IMR-90 (cell line): ENCODE results near the gene FBXL7.

Experiments used
- BHLHE40 ChIP-seq: fragments of 150-350 bp; IDR thresholded peaks from 2 replicates; pipeline ENCODE4 v1.6.1; 2016; ENCODE audit warnings: mild to moderate bottlenecking, low read depth, low read length
- CEBPB ChIP-seq: IDR thresholded peaks from 2 replicates; pipeline ENCODE4 v1.6.1; 2012; ENCODE audit warnings: low read depth, low read length, improper control_type of control experiment
- FOS ChIP-seq: fragments of 150-350 bp; IDR thresholded peaks from 2 replicates; pipeline ENCODE4 v1.6.1; 2016; ENCODE audit warnings: low read depth, low read length
- NFE2L2 ChIP-seq: fragments of 150-350 bp; IDR thresholded peaks from 2 replicates; pipeline ENCODE4 v1.6.1; 2016; ENCODE audit warnings: low read depth, mild to moderate bottlenecking, low read length
- POLR2A ChIP-seq: IDR thresholded peaks from 2 replicates; pipeline ENCODE4 v1.6.1; 2012; ENCODE audit warnings: mild to moderate bottlenecking, low read depth, low read length
- RAD21 ChIP-seq: IDR thresholded peaks from 2 replicates; pipeline ENCODE4 v1.6.1; 2012; ENCODE audit warnings: low read length, improper control_type of control experiment
- RCOR1 ChIP-seq: IDR thresholded peaks from 2 replicates; pipeline ENCODE4 v1.6.1; 2012; ENCODE audit warnings: mild to moderate bottlenecking, low read length, improper control_type of control experiment; ENCODE audit not compliant: insufficient replicate concordance
- RFX5 ChIP-seq: IDR thresholded peaks from 2 replicates; pipeline ENCODE4 v1.8.0; 2012; ENCODE audit warnings: low read depth, mild to moderate bottlenecking, low read length, moderate library complexity
- SMC3 ChIP-seq: fragments of 150-350 bp; IDR thresholded peaks from 2 replicates; pipeline ENCODE4 v1.6.1; 2016; ENCODE audit warnings: low read depth, mild to moderate bottlenecking, antibody characterized with exemption, low read length, moderate library complexity
- TF ChIP-seq, protein P1 (sequence below): conservative IDR thresholded peaks from 2 replicates; pipeline ENCODE4 v1.5.1; 2012; ENCODE audit warnings: mild to moderate bottlenecking, low read depth, low read length, improper control_type of control experiment

DNA sequence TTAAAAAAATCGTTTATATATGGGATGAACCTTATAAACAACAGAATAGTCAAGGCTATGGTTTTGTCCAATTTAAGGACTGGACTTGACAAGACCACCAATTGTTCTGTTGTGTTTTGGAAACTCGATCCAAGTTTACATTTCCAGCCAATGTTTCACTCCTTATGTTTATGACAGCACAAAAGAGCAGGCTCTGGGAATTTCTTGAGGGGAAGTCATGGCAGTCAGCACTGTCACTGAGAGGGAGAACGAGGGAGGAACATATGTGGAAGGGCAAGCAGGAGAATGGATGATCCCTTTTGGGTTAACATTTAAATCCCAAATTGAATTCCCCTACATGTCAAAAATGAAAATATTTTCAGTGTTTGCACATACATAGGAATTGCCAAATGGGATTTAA is 387.1 kb downstream of the FBXL7 start:
- TF ChIP-seq, protein P1, sequence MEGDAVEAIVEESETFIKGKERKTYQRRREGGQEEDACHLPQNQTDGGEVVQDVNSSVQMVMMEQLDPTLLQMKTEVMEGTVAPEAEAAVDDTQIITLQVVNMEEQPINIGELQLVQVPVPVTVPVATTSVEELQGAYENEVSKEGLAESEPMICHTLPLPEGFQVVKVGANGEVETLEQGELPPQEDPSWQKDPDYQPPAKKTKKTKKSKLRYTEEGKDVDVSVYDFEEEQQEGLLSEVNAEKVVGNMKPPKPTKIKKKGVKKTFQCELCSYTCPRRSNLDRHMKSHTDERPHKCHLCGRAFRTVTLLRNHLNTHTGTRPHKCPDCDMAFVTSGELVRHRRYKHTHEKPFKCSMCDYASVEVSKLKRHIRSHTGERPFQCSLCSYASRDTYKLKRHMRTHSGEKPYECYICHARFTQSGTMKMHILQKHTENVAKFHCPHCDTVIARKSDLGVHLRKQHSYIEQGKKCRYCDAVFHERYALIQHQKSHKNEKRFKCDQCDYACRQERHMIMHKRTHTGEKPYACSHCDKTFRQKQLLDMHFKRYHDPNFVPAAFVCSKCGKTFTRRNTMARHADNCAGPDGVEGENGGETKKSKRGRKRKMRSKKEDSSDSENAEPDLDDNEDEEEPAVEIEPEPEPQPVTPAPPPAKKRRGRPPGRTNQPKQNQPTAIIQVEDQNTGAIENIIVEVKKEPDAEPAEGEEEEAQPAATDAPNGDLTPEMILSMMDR, result no peak
- no peak for TF ChIP-seq SMC3
- TF ChIP-seq POLR2A, result no peak
- no peak for TF ChIP-seq BHLHE40
- TF ChIP-seq RAD21, result no peak
- TF ChIP-seq FOS, result no peak
- TF ChIP-seq CEBPB, result no peak
- TF ChIP-seq RCOR1, result no peak
- TF ChIP-seq RFX5, result no peak
- TF ChIP-seq NFE2L2, result no peak
